ENCODE data around the gene EYA4.

EYA4 gene

DNA sequence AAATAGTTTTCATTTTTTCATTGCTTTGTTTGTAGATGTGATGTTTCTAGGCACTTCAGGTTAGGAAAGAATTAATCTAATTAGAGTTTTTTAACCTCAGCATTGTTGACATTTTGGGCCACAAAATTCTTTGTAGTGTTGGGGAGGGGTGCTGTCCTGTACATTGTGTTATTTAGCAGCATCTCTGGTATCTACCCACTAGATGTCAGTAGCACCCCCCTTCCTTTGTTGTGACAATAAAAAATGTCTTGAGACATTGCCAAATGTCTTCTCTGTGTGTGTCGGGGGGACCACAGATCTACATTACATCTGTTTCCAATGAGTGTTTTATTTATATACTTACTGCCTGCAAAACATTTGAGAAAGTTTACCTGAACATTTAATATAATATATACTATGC is 45.6 kb downstream of the EYA4 start:
- DNase-seq (ENCODE audit: insufficient read length, low spot score) (no peak), FAIRE-seq (no peak)

DNA sequence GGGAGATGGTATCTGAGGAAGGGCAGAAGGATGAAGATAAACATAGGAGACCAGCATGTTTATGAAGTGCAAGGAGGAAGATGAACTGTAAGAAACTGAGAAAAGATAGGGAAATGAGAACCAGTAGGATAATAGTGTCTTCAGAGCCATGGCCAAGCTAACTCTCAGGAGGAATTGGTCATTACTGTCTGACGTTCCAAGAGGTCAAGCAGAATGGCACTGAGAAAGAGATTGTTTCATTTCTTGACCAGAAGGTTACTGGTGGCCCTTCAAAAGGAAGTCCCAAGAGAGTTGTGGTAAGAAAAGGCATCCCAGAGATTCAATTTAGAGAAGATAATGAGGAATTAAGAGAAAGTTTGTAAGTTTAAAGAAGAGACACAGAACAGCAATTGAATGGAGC is 47.5 kb downstream of the EYA4 start:
- FAIRE-seq, result no peak
- no peak for DNase-seq (ENCODE audit: insufficient read length, low spot score)

DNA sequence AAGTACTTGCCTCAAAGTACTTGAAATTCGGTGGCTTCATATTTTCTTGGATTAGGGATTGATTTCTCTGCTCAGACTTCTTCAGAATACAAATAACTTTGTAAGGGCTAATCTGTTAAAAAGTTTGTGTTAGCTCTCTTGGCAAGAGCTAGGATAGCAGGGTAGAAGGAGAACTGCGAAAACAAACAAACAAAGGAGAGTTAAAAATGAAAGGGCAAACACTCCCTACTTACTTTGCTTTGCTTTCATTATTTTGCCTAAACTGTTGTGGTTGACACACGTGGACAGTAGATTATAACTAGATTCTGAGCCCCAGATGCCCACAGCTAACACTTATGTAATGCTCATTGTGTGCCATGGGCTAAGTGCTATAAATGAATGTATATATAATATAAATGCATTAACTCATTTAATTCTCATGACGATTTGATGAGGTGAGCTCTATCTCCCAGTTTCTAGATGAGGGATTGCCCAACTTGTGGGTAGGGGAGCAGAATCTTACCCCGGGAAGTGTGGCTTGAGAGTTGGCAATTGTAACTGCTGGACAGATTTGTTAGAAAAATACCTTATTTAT is 48.7 kb downstream of the EYA4 start:
- no peak for FAIRE-seq
- DNase-seq (ENCODE audit: insufficient read length, low spot score), result no peak

DNA sequence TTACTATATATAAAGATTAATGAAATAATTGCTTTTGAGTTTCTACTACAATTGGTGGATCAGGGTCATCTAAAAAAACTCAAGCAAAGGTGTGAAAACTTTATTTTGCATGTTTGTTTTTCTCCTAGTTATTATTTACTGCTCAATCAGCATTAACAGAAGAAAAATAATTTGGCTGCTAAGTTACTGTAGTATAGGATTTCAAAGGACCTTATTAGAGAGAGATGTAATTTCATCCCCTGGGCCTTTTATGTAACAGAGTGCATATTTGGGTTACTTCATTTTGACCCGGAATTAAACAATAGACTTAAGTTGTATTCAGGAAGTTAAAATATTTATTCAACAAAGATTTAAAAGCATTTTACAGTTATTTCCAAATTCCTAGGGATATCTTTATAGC is 49.8 kb downstream of the EYA4 start:
- no peak for FAIRE-seq
- no peak for DNase-seq (ENCODE audit: insufficient read length, low spot score)

DNA sequence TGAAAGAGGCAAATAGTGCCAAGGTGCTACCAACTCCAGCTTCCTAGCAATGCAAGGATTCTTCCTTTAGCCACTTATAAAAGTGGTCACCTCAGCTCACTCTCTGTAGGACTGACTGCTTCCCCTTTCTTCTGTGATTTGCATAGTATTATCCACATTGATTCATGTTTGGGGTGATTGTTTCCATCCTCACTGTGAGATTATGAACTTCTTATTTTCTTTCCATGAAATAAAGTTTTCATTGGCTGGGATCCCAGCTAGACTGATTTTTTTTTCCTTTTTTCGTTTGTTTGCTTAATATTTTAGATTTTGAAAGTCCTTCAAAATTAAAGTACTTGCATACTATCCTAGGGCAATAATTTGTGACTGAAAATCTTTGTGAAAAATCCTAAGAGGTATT is 50.5 kb downstream of the EYA4 start:
- FAIRE-seq (no peak), DNase-seq (ENCODE audit: insufficient read length, low spot score) (no peak)

DNA sequence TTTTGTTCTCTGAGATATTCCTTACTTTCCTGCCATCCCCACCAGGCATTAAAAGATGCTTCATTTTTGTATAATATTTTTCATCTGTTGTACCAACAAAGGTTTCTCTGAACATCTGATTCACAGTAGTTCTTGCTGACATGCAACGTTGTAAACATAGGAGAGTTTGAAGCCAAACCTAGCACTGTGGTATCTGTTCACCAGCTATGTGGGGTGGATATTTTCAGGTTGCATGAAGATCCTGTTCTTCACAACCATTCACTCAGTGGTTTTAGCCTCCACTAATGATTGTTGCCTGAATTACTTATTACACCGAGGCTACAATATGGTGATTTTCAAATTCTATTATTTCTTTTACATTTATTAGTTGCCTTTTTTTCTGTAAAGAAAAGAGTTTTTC is 56.5 kb downstream of the EYA4 start:
- FAIRE-seq, result no peak

DNA sequence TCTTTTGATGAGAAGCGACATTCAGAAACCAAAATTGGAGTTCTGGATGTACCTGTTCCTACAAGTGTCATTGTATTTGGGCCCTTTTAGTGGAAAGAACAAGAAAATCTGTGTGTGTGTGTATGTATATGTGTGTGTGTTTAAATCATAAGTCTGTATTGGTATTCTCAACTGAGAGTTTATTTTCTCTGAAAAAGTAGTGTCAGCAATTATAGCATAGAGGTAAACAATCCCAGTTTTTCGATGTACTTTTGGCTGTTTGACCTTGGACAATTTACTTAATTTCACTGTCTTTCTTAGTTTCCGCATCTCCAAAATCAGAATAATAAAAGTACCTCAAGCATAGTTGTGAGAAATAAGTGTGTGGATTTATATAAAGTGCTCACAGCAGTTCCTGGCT is 57.2 kb downstream of the EYA4 start:
- FAIRE-seq (no peak), DNase-seq (ENCODE audit: insufficient read length, low spot score) (no peak)

More for the DNA sequence above, 56.5 kb downstream of the EYA4 start:
- no peak for DNase-seq (ENCODE audit: insufficient read length, low spot score)

DNA sequence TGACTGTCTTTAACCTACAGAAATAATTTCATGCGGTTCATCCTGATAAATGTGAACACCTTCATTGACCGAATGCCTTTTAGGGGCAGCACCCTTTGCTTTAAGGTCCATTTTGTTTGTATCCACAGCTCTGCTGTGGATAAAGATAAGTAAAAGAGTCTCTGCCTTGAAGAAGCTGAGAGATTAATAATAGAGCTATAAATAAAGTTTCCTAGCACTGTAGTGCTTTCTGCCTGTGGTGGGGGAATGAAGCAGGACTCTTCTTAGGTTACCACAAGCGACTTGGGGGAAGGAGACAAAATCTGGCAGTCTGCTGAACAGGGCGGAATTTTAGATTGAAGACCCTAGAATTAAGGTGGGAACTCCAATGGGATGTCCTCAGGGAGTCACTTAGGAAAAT is 57.6 kb downstream of the EYA4 start:
- FAIRE-seq, result no peak
- DNase-seq (ENCODE audit: insufficient read length, low spot score), result no peak

DNA sequence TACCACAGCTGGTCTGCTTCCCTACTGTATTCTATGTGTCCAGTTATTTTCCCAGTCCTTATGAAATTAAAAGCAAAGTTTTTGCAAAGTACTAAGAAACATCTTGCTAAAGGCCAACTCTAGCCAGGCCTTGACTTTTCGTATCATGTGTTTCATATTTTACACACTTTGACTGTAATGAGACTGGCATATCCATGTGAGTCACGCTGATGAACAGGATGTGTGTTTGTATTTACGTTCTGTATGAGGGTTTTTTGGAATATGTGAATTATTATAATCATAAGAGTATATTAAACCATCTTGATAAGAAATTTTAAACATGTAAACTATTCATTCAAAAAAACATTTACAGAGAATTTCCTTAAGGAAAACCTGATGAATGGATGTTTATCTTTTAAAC is 59.7 kb downstream of the EYA4 start:
- FAIRE-seq (no peak), DNase-seq (ENCODE audit: insufficient read length, low spot score) (no peak)

DNA sequence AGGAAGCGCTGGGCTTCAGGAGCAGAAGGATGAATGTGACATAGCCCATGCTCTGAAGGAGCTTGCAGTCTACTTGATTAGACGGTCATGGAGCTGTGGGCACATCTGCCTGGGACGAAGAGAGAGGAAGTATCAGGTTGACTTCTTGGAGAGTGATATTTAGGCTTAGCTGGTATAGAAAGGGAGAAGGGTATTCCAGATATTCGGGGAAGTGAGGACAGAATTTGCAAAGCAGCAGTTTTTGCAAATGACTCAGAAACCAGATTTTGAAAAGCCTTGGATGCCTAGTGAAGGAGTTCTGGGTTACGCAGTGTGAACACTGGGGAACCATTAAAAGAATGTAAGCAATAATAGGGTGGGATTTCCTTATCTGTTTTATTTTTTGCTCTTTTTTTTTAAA is 60.7 kb downstream of the EYA4 start:
- DNase-seq (ENCODE audit: insufficient read length, low spot score), result no peak
- FAIRE-seq, result no peak

DNA sequence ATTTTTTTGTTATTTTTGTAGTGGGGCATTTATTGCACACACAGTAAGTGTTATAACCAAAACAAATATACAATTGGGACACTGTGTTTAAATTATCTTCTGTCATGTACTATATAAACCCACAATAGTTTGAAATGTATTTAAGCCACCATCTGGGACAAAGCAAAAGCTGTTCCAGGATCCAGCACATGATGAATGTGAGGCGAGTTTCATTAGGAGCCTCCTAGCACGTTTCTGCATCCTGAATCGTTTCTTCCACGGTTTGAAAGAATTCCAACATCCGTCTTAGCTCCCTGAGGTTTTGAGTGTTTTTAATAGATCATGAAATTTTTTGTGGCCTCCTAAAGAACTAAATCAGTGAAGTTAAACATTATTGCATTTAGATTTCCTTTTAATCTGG is 65.8 kb downstream of the EYA4 start:
- FAIRE-seq, result no peak
- no peak for DNase-seq (ENCODE audit: insufficient read length, low spot score)

DNA sequence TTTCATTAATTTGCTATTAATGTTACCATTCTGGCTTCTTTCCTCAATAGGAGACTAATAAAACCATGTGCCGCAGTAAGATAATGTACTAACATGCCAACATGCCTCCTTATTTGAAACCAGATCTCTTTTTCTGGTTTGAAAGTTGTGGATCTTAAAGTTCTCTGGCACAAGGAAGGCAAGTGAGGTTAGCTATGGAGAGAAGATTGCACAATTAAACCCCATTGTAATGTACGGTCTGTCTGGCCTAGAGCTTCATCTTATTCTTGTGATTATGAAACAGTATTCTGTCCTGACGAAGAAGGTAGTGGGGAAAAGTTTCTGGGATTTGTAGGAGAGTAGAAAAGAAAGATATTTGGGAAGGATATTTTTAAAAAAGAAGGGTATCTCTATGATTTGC is 68.4 kb downstream of the EYA4 start:
- no peak for DNase-seq (ENCODE audit: insufficient read length, low spot score)
- no peak for FAIRE-seq

DNA sequence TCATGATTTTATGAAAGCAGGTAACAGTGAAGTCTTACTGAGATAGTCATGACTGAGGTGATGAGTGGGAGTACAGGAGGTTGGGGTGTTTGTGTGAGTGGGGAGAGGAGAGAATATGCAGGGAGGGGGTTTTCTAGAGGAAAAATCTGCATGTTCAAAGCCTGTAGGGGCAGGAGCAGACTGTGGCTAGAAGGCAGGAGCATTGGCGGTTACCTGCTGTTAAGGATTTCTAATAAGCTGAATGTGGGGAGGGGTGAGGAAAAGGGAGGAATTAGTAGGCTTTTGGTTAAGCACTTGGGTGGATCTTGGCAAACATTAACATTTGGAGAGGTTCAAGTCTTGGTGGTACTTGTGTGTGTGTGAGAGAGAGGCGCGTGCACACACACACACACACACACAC is 70.8 kb downstream of the EYA4 start:
- FAIRE-seq (no peak), DNase-seq (ENCODE audit: insufficient read length, low spot score) (no peak)

DNA sequence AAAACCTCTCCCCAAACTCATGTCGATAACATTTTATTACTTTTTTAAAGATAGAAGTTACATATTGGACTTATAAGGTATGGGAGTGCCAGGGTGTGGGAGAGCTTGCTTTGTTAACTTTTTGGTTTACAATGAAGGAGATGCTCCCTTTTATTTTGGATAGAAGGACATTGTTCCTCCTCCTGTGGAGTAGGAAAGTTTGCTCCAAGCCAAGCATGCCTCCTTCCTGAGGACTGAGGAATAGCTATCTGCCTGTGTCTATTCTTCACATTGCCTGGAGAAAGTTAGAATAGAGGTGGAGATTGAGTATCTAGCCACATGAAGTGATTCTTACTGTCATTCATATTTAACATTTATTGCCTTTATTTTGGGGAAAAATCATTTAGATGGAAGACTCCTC is 71.9 kb downstream of the EYA4 start:
- no peak for FAIRE-seq
- no peak for DNase-seq (ENCODE audit: insufficient read length, low spot score)

DNA sequence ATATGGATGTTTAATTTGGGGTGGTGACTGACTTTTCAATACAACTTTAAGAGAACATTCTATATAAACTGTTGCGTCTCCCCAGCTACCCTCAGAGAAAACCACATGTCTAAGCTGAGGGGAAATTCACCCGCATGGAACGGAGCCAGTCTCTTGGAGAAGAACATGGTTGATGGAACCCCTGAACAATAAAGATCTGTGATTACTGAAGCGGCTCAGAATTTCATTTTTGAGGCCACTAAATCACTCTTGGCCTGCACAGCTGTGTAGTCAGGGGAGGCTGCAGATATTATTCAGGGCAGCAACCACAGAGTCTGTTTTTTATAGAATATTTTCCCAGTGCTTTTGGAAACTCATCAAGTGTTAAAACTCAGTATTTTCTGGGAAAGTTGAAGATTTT is 73.8 kb downstream of the EYA4 start:
- DNase-seq (ENCODE audit: insufficient read length, low spot score) (no peak), FAIRE-seq (no peak)

DNA sequence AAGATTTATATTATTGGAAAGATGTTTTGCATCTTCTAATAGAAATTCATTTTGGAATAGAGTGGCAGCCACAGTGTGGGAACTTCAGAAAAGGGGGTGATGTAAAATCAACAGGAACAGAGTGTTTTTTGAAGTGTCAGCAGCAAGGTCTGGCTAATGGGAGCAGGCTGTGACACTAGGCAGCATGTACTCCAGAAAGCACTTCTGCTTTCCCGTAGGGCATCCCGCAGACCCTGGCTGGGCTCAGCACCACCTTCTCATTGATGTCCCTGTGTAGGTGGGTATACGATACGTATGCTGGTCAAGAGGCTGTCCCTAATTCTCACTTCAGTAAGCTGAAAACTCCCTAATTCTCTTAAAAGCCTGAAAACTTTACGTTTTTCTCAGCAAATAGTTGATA is 74.7 kb downstream of the EYA4 start:
- no peak for DNase-seq (ENCODE audit: insufficient read length, low spot score)
- no peak for FAIRE-seq

DNA sequence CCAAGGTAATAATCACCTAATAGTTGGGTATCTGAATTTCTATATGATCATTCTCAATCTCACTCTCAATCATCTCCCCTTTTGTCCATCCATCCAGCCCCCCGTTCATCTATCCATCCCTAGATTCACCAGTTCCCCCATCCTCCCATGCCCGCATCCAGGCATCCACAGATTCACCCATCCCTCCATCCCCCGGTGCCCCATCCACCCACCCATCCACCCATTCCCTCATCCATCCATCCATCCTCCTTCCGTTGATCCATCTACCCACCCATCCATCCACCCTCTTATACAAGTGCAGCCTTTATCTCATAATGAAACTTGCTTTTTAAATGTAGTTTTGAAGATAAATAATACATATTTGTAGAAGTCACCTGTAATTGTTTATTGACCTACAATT is 76.5 kb downstream of the EYA4 start:
- no peak for FAIRE-seq
- DNase-seq (ENCODE audit: insufficient read length, low spot score), result no peak

DNA sequence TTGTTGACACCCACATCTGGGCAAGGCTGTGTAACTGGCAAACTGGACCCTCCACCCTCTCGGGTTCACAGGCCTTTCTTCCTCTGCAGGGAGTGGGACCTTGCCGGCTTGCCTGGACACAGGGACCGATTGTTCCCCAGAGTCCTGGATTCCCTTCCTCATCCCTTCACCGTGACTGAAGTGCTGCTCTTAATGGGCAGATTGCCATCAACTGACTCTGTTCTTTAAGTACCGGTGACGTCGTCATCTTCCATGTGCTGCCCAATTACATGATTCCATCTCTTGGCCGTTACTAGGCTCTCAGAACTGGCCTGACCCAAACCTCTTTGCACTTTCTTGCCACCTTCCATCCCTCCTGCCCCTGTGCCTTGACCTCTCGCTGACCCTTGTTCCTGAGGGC is 85.4 kb downstream of the EYA4 start:
- FAIRE-seq, result no peak
- DNase-seq (ENCODE audit: insufficient read length, low spot score), result no peak

DNA sequence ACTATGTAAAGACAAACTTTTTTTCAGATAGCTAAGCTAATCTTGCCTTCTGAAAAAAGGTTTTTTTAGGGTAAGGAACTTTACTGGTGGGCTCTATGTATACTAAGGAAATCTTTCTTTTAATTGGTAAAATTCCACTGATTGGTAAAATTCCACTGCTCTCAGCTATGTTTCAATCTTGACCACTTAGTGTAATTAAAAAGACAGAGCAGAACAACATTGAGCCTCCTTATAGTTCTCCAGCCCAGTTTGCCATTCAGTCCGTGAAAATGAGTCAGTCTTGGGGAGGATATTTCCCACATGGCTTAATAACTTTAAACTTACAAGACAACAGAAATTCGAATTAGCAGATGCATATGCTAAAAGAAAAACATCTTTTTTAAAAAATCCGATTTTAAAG is 92.7 kb downstream of the EYA4 start:
- FAIRE-seq (no peak), DNase-seq (ENCODE audit: insufficient read length, low spot score) (no peak)

DNA sequence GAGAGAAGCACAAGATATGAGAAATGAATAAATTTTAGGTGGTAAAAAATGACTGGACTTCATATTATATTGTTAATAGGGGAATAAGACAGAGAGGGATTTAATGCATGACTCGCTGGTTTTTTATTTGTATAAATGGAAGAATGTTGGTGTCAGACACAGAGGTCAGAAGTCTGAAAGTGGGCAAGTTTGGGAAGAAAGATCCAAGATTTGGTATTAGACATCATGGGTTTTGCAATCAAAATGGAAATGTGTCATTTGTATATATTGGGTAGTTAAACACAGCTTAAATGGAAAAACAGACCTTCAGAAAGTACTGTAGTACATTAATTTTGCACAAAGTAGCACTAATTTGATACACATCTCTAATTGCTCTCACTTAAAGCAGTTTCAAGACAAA is 96.2 kb downstream of the EYA4 start:
- no peak for DNase-seq (ENCODE audit: insufficient read length, low spot score)
- FAIRE-seq, result no peak

DNA sequence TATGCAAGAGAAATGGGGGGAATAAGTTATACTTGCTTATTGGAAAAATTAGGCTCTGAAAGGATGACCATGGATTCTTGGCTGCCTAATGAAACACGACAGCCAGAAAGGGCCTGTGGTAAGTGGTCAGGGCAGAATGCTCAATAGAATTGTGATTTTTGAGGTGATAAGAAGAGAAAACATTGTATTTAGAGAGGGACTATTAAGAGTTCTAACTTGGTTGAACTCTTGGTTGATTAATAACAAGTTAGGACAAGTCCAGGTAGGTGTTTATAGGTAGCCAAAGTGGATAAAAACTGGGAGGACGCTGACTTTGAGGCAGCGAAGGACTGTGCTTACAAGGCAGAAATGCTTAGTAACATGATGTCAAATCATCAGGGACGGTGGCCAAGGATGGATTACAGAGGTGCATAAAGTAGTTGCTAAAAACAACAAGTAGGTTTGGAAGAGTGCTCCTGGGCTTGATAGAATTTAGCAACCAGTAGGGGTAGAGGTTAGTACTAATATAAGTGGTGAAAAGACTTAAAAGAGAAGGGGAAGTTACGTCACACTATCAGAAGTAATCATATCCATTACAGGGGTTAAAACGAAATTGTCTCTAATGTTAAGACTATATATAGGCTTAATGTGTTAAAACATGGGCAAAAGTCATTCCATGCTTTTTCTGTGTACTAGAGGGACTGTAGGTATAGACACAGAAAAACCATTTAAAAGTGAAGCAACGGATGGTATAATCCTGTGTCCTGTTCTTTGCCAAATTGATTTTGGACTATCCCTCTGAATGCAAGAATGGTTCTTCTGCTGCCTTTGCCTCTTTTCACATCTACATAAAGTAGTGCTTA is 98.6 kb downstream of the EYA4 start:
- FAIRE-seq (no peak), DNase-seq (ENCODE audit: insufficient read length, low spot score) (no peak)

DNA sequence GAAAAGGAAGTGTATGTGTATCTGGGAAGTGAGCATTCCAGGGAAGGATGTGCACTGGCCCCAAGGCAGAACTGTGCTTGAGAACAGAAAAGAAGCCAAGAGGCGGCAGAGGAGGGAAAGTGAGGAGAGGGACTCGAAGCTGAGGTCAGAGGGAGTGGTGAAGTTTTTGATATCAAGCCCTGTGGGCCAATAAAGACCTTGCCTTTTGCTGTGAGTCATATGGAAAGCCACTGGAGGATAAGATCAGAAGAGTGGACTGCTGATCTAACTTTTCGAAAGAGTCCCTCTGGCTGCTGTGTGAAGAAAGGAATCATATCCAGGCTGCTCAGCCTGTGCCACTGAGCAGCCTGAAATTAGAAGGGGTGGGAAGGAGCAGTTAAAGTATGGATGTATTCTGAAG is 99.4 kb downstream of the EYA4 start:
- no peak for DNase-seq (ENCODE audit: insufficient read length, low spot score)
- no peak for FAIRE-seq
